ENCODE data around the gene SERPINH1.

DNA sequence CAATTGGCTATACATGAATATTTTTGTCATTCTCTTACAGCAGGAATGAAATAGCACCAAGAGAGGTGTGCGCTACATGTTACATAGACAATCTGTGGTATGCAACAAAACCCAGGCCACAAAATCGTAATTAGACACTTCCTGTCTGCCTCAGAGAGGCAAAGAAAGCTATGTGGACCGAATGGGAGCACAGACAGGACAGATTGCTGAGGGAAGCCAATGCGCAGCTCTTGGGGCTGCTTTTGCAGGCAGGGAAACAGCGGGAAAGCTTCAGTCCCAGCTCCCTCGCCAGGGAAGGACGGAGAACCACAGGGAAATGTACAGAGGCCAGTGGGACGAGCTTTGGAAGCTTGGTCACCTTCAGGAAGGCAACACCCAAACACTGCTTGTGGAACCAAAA is 40.9 kb downstream of the SERPINH1 start:
- TF ChIP-seq POLR2AphosphoS5 (IDR thresholded peaks at IDR 0.05), result no peak
- TF ChIP-seq CTCF (IDR thresholded peaks at IDR 0.05), result no peak

All from stomach (tissue), 4 donors.